Mucosa of descending colon (tissue), 3 donors: ENCODE measurements around the gene FGD5. TPM values are rescaled to one million over a fixed set of nuclear protein-coding genes. Genes with fewer than 3 reads are reported as not detected.

Source experiments
- ATAC-seq: fragments of 200-7000 bp; cut with Tn5 transposase; one replicate; pipeline ENCODE4 v1.9.1; 2020; ENCODE audit warnings: mild to moderate bottlenecking, moderate library complexity
- DNase-seq, 3 donors: peaks; one replicate each; pipeline ENCODE4 v3.0.0-alpha.2; 2020
- H3K36me3 ChIP-seq: fragments of 200-600 bp; one replicate; pipeline ENCODE4 v1.8.0; 2021; ENCODE audit warnings: low read depth, mild to moderate bottlenecking
- H3K4me1 ChIP-seq: fragments of 200-600 bp; one replicate; pipeline ENCODE4 v1.8.0; 2021; ENCODE audit warnings: low read depth, mild to moderate bottlenecking
- H3K4me3 ChIP-seq: fragments of 200-600 bp; one replicate; pipeline ENCODE4 v1.8.0; 2021; ENCODE audit warnings: mild to moderate bottlenecking
- H3K9me3 ChIP-seq: fragments of 200-600 bp; one replicate; pipeline ENCODE4 v1.8.0; 2021; ENCODE audit warnings: mild to moderate bottlenecking
- intact Hi-C, 2 donors: fragments of 100-400 bp; cut with DNase I in 1 of 2; cut with micrococcal nuclease in 1 of 2; formaldehyde crosslinking; loops; one replicate each; pipeline versions ENCODE4 v1.11.0 to v1.11.1; 2022; cut with DNase I, micrococcal nuclease
- total RNA-seq, 3 donors: library from RNA; stranded (reverse); fragmentation: NEBNext Ultra II Directional in 2 of 3; extraction: Animal tissue kit (Norgen Biotek cat#: 25700) in 2 of 3; gene quantifications; one replicate each; pipeline versions ENCODE4 v1.2.1 to v1.2.4, GENCODE V29; 2021 to 2023
- TF ChIP-seq, protein P1 (sequence below): fragments of 200-600 bp; IDR thresholded peaks from one replicate; pipeline ENCODE4 v1.8.0; 2022; ENCODE audit warnings: antibody characterized with exemption, mild to moderate bottlenecking
- donor health status: DM: no; HTN: no; CAD: no; lungs with moderate emphysema.
- donor health status: DM: no; HTN: no; CAD: no.
- donor health status: DM: no; HTN: yes; CAD: no.

Gene FGD5
- total RNA-seq, 3 donors from 2014 or later: 6.1 to 15.1 (median 9.2) TPM

GRCh38 chr3:14880447-14881106 lies 61.8 kb downstream of the FGD5 start:
- intact Hi-C loops: no loop called here
- DNase-seq (no peak), ATAC-seq (no peak)
- TF ChIP-seq, protein P1, sequence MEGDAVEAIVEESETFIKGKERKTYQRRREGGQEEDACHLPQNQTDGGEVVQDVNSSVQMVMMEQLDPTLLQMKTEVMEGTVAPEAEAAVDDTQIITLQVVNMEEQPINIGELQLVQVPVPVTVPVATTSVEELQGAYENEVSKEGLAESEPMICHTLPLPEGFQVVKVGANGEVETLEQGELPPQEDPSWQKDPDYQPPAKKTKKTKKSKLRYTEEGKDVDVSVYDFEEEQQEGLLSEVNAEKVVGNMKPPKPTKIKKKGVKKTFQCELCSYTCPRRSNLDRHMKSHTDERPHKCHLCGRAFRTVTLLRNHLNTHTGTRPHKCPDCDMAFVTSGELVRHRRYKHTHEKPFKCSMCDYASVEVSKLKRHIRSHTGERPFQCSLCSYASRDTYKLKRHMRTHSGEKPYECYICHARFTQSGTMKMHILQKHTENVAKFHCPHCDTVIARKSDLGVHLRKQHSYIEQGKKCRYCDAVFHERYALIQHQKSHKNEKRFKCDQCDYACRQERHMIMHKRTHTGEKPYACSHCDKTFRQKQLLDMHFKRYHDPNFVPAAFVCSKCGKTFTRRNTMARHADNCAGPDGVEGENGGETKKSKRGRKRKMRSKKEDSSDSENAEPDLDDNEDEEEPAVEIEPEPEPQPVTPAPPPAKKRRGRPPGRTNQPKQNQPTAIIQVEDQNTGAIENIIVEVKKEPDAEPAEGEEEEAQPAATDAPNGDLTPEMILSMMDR: no peak
- Histone ChIP-seq H3K36me3 (no peaks in the 10 kb centered on the region), H3K9me3 (no peaks in the 10 kb centered on the region), H3K4me3 (no peak overlapping the region), H3K4me1 (peaks cover 28% of the 10 kb centered on the region)

- H3K9me3 ChIP-seq: no peaks in the 10 kb centered on the region
- TF ChIP-seq, protein P1: no peak
- peaks cover 11% of the 10 kb centered on the region for H3K4me1 ChIP-seq
- intact Hi-C loops: no loop called here
- H3K36me3 ChIP-seq: no peaks in the 10 kb centered on the region
- no peak for DNase-seq
- ATAC-seq: no peak
- no peak overlapping the region for H3K4me3 ChIP-seq
Measured at GRCh38 chr3:14883226-14883625, 64.5 kb downstream of the FGD5 start.

GRCh38 chr3:14884665-14885064 lies 65.9 kb downstream of the FGD5 start:
- no peaks in the 10 kb centered on the region for H3K36me3 ChIP-seq
- no peak for ATAC-seq
- H3K9me3 ChIP-seq: no peaks in the 10 kb centered on the region
- peaks cover 2% of the 10 kb centered on the region for H3K4me1 ChIP-seq
- DNase-seq: no peak
- TF ChIP-seq, protein P1: no peak
- no peak overlapping the region for H3K4me3 ChIP-seq
- intact Hi-C loops: no loop called here

DNA sequence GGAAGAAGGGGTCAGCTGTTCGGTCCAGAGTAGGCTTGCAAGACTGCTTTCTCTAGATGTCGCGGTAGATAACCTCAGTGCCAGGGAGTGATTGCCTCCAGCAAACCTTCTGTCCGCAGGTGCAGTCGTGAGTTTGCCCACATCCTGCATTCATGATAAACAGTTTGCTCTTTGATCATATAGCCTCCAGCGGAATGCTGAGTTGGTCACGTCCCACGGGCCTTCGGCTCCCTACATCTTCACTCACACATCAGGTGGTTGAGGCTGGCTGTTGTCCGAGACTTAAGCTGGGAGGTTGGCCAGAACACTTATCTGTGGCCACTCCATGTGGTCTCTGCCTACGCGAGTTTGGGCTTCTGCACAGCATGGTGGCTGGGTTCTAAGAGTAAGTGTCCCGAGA lies 66.5 kb downstream of the FGD5 start:
- DNase-seq (no peak), ATAC-seq (no peak)
- TF ChIP-seq, protein P1: no peak
- intact Hi-C loops: no loop called here
- Histone ChIP-seq H3K36me3 (no peaks in the 10 kb centered on the region), H3K4me3 (no peak overlapping the region), H3K9me3 (no peaks in the 10 kb centered on the region), H3K4me1 (no peaks in the 10 kb centered on the region)

GRCh38 chr3:14886101-14886500 lies 67.3 kb downstream of the FGD5 start:
- H3K9me3 ChIP-seq: no peaks in the 10 kb centered on the region
- TF ChIP-seq, protein P1: no peak
- no peaks in the 10 kb centered on the region for H3K36me3 ChIP-seq
- no peaks in the 10 kb centered on the region for H3K4me1 ChIP-seq
- intact Hi-C loops: no loop called here
- ATAC-seq (no peak), DNase-seq (no peak)
- no peak overlapping the region for H3K4me3 ChIP-seq

- Histone ChIP-seq H3K4me1 (no peaks in the 10 kb centered on the region), H3K9me3 (no peaks in the 10 kb centered on the region), H3K36me3 (no peaks in the 10 kb centered on the region), H3K4me3 (no peak overlapping the region)
- intact Hi-C loops: no loop called here
- TF ChIP-seq, protein P1: no peak
- no peak for ATAC-seq
- DNase-seq: no peak
Measured at GRCh38 chr3:14889205-14889604, 70.4 kb downstream of the FGD5 start.
